DOHH2 (cell line): ENCODE data around the gene PDGFC.
"Not testable (repeated sequence)": the region's sequence is repeated elsewhere in the genome, so short reads cannot be mapped to it uniquely, and the experiment has no call there.

Experiments used
- EZH2phosphoT487 ChIP-seq: fragments of 200-600 bp; sonication (generic); IDR thresholded peaks from 2 replicates; pipeline ENCODE4 v1.6.1; 2017; ENCODE audit warnings: borderline replicate concordance, mild to moderate bottlenecking, antibody characterized with exemption, low read length, moderate library complexity, mixed read lengths
- TF ChIP-seq, protein P1 (sequence below): fragments of 200-600 bp; sonication (generic); IDR thresholded peaks from one replicate; pipeline ENCODE4 v1.5.1; 2014; ENCODE audit warnings: antibody characterized with exemption, mild to moderate bottlenecking, low read depth, low read length; ENCODE audit not compliant: poor library complexity, severe bottlenecking

DNA sequence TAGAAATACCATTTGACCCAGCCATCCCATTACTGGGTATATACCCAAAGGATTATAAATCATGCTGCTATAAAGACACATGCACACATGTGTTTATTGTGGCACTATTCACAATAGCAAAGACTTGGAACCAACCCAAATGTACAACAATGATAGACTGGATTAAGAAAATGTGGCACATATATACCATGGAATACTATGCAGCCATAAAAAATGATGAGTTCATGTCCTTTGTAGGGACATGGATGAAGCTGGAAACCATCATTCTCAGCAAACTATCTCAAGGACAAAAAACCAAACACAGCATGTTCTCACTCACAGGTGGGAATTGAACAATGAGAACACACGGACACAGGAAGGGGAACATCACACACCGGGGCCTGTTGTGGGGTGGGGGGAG is 39.2 kb downstream of the PDGFC start:
- TF ChIP-seq, protein P1, sequence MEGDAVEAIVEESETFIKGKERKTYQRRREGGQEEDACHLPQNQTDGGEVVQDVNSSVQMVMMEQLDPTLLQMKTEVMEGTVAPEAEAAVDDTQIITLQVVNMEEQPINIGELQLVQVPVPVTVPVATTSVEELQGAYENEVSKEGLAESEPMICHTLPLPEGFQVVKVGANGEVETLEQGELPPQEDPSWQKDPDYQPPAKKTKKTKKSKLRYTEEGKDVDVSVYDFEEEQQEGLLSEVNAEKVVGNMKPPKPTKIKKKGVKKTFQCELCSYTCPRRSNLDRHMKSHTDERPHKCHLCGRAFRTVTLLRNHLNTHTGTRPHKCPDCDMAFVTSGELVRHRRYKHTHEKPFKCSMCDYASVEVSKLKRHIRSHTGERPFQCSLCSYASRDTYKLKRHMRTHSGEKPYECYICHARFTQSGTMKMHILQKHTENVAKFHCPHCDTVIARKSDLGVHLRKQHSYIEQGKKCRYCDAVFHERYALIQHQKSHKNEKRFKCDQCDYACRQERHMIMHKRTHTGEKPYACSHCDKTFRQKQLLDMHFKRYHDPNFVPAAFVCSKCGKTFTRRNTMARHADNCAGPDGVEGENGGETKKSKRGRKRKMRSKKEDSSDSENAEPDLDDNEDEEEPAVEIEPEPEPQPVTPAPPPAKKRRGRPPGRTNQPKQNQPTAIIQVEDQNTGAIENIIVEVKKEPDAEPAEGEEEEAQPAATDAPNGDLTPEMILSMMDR = not testable (repeated sequence)
- TF ChIP-seq EZH2phosphoT487 = not testable (repeated sequence)
